ENCODE measurements around the gene LGALS3BP. TPM values are rescaled to one million over a fixed set of nuclear protein-coding genes. Genes with fewer than 3 reads are reported as not detected.
A peak's percentile ranks its signal among the peaks of the same experiment; 100 is the strongest.

The LGALS3BP gene
- total RNA-seq, 1 donor from 2014 or later, result 118 TPM

GRCh38 chr17:79020631-79021301 lies 41.0 kb upstream of the LGALS3BP start:
- H3K4me3 ChIP-seq (ENCODE audit: low read depth, low read length), result no peak overlapping the region
- no peak for TF ChIP-seq CTCF (IDR thresholded peaks at IDR 0.05; ENCODE audit: insufficient read depth, low read length, severe bottlenecking)
- peak; percentile 64 for DNase-seq (ENCODE audit: low read depth)
- no peak for FAIRE-seq
- H3K27me3 ChIP-seq (ENCODE audit: control insufficient read depth, insufficient read depth, low read length), result no peaks in the 10 kb centered on the region
- H3K36me3 ChIP-seq (ENCODE audit: control insufficient read depth, insufficient read depth, low read length), result no peaks in the 10 kb centered on the region

- TF ChIP-seq CTCF (IDR thresholded peaks at IDR 0.05; ENCODE audit: insufficient read depth, low read length, severe bottlenecking), result peak; percentile 53
- Histone ChIP-seq H3K27me3 (ENCODE audit: control insufficient read depth, insufficient read depth, low read length) (no peaks in the 10 kb centered on the region), H3K36me3 (ENCODE audit: control insufficient read depth, insufficient read depth, low read length) (no peaks in the 10 kb centered on the region), H3K4me3 (ENCODE audit: low read depth, low read length) (no peak overlapping the region)
- FAIRE-seq, result no peak
- peak; percentile 66 for DNase-seq (ENCODE audit: low read depth)
These were observed 40.2 kb upstream of the LGALS3BP start for GRCh38 chr17:79019632-79020584.

GRCh38 chr17:79019261-79019631 lies 39.5 kb upstream of the LGALS3BP start:
- Histone ChIP-seq H3K4me3 (ENCODE audit: low read depth, low read length) (no peak overlapping the region), H3K27me3 (ENCODE audit: control insufficient read depth, insufficient read depth, low read length) (no peaks in the 10 kb centered on the region), H3K36me3 (ENCODE audit: control insufficient read depth, insufficient read depth, low read length) (no peaks in the 10 kb centered on the region)
- DNase-seq (ENCODE audit: low read depth) (no peak), FAIRE-seq (no peak)
- TF ChIP-seq CTCF (IDR thresholded peaks at IDR 0.05; ENCODE audit: insufficient read depth, low read length, severe bottlenecking), result no peak

GRCh38 chr17:79018370-79018695 lies 38.6 kb upstream of the LGALS3BP start:
- no peak for TF ChIP-seq CTCF (IDR thresholded peaks at IDR 0.05; ENCODE audit: insufficient read depth, low read length, severe bottlenecking)
- Histone ChIP-seq H3K36me3 (ENCODE audit: control insufficient read depth, insufficient read depth, low read length) (no peaks in the 10 kb centered on the region), H3K4me3 (ENCODE audit: low read depth, low read length) (no peak overlapping the region), H3K27me3 (ENCODE audit: control insufficient read depth, insufficient read depth, low read length) (no peaks in the 10 kb centered on the region)
- FAIRE-seq (no peak), DNase-seq (ENCODE audit: low read depth) (no peak)

GRCh38 chr17:79017546-79018369 lies 38.0 kb upstream of the LGALS3BP start:
- no peak for FAIRE-seq
- DNase-seq (ENCODE audit: low read depth), result no peak
- TF ChIP-seq CTCF (IDR thresholded peaks at IDR 0.05; ENCODE audit: insufficient read depth, low read length, severe bottlenecking), result no peak
- Histone ChIP-seq H3K36me3 (ENCODE audit: control insufficient read depth, insufficient read depth, low read length) (no peaks in the 10 kb centered on the region), H3K27me3 (ENCODE audit: control insufficient read depth, insufficient read depth, low read length) (no peaks in the 10 kb centered on the region), H3K4me3 (ENCODE audit: low read depth, low read length) (no peak overlapping the region)

Data from bronchial epithelial cell (primary cell).